Activated CD8-positive, alpha-beta memory T cell treated with anti-CD3 and anti-CD28 coated beads, Interleukin-2, amount 50 U/mL, for 24 hours (primary cell): Measurements from ENCODE around the gene DNAJC21.
"Not testable (repeated sequence)": the region's sequence is repeated elsewhere in the genome, so short reads cannot be mapped to it uniquely, and the experiment has no call there.

Experiments
- DNase-seq: peaks from one replicate; pipeline ENCODE4 v3.0.0-alpha.2; 2020; ENCODE audit errors: extremely low read depth

The DNAJC21 gene

DNA sequence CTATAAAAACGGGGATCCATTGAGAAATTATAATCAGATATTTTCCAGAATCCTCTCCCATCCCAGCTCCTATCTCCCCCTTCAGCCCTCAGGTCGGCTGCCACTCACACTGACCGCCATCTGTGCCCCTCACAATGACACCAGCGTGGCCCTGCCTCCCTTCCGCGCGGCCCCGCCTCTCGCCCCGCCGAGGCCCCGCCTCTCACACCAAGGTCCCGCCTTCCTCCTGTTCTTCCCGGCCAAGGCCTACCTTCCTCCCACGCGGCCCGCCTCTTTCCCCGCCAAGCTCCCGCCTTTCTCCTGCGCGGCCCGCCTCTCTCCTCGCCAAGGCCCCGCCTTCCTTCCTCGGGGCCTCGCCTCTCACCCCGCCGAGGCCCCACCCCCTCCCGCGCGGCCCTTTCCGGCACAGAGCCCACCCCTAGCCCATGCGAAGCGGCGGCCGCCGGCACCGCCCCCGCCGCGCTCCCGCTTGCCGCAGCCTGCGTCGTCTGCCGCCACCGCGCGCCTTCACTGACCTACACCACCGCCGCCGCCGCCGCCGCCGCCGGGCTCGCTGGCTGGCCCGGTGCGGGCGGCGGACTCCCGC is at the start of gene DNAJC21:
TSS of gene DNAJC21 (plus strand) at position 426 of the 586 bp plus-strand sequence. CDS start 261 bp downstream, outside the sequence.
- DNase-seq: peak; percentile 92

DNA sequence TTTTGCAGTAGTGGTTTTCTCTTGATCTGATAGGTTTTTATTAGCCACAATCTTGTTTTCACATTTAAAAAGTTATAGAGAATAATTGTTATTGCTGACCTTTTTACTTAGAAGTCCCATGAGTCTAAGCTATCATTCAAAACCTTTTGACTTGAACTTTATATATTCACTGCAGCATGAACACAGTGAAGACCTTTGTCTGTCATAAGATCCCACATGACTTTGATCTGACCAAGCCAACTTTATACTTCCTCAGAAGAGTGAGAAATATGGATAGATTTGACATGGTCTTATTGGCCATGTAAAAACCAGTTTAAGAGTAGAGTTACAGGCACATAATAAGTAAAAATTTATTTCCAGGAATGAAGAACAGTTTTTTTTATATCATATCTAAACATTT is 48.1 kb upstream of the DNAJC21 start:
- no peak for DNase-seq

DNA sequence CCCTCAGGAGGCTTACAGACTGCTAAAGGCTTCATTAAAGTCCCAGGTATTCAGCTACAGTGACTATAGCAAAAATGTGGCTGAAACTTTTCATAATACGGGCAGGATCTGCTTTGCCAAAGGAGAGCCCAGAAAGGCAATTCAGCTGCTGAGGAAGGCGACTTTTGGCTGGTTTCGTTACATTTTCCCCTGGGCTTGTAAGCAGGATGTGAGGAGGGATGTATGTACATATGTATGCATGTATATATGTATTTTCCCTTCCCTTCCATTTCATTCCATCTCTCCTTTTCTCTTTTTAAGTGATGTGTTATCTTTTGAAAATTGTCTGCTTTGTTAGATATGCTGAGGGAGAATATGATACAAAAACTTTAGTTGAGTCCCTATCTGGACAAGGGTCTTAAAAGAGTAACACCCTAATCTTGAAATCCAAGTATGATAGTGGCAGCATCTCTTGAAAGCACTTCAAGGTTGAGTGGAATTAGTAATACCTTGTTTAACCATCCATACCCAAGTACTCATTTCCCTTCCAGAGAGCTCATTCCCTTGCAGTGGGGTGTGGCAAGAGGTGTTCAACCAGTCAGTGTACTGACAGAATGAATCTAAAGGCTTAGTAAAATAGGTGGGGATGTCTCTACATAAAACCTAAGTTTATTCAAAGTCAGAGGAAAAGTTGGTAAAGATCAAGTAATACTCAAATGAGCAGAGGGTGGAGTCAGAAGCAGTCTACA is 42.8 kb upstream of the DNAJC21 start:
- no peak for DNase-seq

DNA sequence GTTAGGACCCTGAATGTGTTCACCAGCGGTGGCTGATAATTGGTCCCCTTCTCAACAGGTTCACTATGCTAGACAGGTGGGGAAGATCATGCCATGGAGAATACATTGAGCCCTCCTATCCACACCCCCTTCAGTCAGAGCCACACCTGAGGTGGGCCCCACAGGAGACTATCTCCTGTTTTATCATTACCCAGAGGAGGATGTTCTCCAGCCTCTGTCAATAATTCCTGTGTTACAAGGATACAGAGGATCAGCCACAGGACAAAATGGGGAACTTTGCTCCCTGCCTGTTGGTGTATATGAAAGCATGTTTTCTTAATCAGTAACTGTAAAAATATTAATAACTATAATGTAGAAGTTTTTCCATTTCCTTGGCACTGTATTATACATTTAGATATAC is 40.0 kb upstream of the DNAJC21 start:
- no peak for DNase-seq

DNA sequence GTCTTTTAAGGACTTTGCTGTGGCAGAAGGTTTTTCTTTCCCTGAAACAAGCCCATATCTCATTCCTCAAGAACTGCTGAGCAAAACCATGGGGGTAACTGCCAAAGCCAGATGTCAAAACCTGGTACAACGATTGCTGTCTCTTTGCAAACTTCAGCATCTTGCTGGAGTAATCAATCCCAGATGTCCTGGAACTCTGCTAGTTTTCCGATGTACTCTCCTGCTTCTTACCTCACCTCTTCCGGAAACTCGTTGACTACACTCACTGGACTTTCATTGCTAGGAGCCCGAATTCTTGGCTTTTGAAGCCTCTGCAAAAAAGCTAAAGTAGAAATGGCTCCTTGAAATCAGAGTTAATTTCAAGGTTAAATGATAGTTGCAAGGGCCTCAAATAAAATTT is 37.4 kb upstream of the DNAJC21 start:
- DNase-seq: no peak

DNA sequence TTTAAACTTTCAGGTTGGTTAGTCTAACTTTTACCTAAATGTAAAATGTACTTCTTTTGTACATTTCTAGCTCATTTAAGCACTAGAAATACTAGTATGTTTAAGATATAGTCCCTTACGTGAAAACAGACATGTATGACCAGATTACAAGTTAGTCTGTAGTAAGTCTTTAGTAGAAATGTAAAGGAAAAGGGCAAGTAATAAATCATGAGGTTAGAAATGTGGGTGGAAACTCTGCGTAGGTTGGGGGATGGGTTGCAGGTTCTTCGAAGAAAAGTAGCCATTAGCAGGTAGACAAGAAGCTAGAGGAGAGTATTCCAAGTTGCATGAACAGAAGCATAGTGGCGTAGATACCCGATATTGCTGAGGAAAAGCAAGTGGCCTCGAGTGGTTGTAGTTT is 36.9 kb upstream of the DNAJC21 start:
- no peak for DNase-seq

DNA sequence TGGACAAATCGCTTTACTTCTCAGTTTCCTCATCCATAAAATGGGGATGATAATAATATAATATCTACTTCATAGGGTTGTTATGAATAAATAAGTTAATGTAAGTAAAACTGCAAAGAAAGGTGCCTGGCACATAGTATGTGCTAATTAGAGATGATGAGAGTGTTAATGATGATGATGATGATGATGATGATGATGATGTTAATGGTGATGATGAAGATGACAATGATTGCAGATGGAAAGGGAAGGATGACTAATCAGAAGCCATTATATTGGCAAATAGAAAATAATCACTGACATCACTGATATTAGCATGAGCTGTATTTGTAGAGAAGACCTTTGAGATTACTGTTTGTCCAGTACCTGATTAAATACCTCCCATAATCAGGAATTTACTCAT is 34.6 kb upstream of the DNAJC21 start:
- DNase-seq: no peak

DNA sequence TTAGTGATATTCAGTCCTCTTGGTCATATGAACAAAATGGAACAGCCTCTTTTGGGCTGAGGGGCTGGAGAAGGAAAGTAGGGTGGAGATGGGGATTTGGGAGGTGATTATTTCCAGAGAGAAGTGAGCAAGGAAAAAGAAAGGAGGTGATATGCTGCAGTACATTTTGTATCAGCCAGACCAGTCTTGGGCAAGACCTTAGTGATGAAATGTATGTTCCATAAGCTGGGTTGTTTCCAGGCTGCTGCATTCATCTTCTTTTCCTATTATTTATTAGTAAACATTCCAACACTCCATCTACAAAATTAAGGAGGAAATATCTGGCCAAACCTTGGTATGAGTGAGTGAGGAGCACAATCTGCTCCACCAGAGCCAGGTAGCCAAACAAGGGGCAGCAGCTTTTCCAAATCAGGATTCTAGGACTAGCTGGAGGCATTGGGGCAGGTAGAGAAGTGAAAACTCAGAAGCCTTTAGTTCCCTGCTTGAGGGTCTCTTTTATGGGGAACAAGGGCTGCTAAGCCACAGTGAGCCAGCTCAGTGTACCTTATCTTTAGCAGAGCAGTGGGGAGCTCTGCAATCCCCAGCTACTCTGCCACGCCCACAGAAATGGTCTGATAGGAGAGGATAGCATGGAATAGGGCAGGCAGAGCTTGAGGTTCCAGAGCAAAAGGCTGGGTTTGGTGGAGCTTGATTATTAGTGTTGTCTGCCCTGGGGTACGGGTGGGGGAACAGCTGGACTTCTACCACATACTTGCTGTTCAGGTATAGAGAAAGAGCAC is 33.5 kb upstream of the DNAJC21 start:
- DNase-seq: no peak

DNA sequence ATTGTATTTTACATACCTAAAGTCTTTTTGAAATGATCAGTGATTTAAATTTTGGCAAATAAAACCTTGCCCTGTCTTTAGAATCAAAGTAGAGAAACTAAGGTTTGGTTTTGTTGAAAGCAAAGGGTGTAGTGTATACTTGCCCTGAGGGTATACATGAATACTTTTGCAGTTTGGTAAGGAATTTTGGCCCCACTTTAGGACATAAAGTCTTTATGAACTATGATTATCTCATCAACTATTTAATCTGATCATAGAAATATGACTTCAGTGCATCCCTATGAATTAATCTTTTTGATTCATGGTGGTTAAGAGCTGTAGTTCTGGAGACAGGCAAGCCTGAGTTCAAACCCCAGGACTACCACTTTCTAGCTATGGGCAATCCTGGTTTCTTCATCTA is 31.7 kb upstream of the DNAJC21 start:
- DNase-seq: no peak

DNA sequence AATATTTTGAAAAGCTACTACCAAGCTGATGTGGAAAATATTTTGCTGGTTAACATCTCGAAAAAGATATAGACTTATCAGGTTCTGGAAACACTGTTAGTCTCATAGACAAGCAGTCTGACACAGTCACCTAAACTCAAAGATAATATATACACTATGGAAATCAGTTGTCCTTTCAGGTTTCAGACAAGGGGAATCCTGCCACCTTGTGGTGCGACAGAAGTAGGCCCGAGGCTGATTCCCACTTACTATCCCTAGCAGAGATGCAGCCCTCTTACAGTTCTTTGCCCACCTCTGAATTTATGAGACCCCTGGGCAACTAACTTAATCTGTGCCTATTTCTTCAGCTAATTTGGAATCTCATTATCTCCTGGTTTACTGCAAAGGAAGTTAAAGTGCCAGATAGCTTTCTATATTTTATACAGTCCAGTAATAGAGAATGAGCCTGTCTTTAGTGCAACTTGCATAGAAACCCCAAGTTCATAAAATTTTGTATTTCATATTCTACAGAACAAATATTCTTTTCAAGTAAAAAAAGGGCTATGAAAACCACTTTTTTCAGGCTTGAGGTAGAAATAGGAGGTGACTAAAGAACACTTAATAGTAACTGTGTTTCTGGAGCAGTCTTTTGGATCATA is 31.0 kb upstream of the DNAJC21 start:
- peak; percentile 18 for DNase-seq

DNA sequence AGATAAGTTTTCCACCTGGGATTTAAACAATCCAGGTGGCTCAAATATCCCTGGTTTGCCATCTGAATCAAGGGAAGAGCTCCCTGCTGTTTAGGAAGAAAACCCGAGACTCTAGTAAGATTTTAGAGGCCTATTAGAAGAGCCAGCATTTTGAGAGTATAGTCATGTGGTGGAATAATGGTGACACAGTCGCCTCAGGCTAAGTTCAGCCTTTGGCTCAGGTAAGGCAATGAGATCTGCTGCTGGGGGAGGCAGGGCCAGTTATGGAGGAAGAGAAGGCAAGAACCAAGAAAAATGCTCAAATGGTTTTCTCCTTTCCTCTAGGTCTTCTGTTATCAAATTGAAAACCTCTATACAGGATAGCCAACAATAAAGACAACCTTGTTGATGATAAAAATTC is 30.3 kb upstream of the DNAJC21 start:
- no peak for DNase-seq

DNA sequence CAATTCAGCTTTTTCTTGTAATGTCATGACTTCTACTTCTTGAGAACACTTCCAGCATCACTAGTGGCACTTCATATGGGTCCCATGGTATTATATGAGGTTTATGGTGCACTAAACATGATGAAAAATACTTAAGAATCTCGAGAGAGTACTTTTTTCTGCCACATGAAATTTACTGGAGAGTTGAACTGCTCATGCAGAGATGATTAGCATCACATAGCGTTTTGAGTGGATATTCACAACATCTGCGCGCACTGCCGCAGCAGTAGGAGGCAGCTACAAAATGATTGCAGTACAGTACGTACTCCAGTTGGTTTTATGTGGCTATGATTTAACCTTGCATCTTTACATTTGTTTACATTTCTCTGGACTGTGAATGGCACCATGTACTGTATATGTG is 28.7 kb upstream of the DNAJC21 start:
- no peak for DNase-seq

DNA sequence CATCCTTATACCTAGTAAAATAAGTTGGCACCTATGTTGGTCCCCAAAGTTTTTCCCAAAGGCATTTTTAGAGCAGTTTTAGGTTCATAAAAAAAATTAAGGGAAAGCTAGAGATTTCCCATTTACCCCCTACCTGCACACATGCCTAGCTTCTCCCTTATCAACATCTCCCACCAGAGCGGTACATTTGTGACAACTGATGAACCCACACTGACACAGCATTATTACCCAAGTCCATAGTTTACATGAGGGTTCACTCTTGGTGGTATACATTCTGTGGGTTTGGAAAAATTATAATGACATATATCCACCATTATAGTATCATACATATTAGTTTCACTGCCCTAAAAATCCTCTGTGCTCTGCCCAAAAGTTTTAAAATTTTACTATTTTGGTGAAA is 26.1 kb upstream of the DNAJC21 start:
- no peak for DNase-seq

DNA sequence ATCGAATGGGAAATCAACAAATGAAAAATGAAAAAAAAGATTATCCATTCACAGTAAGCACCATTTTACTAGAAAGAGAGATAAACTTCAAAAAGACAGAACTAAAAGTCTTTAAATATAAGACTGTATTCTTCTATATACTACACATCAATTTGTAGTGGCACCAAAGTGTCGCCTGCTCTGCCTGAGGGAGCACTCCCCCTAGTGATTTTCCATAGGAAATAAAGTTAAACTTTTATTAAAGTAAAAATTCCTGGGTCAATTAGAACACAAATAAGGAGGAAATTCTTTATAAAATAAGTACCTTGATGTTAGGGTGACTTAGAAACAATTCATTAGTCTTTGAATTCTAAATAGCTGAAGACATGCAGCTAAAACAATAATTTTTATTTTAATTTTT is 23.8 kb upstream of the DNAJC21 start:
- no peak for DNase-seq

DNA sequence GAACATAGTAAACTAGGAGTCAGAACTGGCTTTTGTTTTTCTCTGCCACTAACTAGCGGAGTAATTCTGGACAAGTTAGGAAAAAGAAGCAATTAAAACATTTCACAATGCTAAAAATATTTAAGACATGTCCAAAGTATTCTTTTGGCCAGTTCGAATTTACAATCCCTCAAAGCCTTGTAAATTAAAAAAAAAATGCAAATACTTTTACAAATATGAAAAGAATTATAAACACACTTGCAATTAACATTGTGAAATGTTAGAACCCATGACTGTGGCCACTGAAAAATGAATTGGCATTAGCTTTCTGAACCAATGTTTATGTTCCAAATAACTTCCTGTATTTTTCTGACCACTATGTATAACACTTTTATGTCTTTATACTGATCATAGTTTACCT is 16.3 kb upstream of the DNAJC21 start:
- no peak for DNase-seq

DNA sequence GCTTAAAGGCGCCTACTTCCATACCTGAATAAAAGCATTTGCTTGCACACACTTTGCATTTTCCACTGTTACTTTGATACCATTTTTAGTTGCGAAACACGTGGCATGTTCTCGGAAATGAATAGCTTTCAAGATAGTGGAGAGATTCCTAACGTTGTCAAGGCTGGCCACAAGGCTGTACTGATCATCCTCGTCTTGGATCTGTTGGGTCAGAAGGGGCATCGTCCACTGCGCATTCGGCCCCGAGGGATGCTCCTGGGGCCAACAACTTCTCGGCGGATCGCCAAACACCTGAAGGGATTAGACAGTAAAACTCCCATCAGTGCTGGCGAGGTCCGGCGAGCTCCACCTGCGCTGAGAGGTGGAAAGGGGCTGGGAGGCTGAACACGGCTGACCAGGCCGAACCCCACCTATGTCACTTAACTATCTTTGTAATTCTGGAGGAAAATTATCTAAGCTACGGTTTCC is 14.7 kb upstream of the DNAJC21 start:
- DNase-seq: no peak

DNA sequence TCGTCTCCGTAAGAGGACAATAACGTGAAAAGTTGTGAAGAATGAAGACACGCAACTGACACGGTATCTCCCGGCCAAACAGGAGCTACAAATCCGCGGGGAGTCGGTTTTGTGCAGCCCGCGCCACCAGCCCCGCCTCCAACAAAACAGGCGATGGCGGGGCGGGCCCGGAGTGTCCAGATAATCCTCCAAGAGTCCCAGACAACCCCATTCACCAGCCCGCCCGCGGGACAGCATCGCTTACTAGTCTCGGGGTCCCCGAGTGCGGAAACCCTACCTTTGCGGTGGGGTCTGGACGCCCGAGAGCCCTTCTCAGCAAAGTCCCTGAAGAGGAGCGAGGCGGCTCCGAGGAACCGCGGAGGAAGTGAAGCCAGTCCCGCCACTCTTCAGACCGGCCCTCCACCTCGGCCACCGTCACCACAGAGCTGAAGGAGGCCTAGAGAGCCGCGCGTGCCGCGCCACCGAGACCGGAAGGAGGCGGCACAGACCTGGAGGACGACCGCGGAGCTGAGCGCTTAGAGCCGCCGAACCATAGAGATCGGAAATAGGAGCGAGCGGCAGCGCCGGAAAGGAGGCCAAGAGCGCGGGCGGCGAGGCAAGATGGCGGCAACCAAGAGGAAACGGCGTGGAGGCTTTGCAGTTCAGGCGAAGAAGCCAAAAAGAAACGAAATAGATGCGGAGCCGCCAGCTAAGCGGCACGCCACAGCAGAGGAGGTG is 14.1 kb upstream of the DNAJC21 start, which contains the start of the genes BRIX1 and RAD1:
TSS of gene BRIX1 (plus strand) at position 573 of the 717 bp plus-strand sequence. CDS start at position 601, 28 bp downstream.
TSS of gene RAD1 (minus strand) at position 366 of the 717 bp plus-strand sequence. CDS start 612 bp downstream, outside the sequence.
- DNase-seq: peak; percentile 89

DNA sequence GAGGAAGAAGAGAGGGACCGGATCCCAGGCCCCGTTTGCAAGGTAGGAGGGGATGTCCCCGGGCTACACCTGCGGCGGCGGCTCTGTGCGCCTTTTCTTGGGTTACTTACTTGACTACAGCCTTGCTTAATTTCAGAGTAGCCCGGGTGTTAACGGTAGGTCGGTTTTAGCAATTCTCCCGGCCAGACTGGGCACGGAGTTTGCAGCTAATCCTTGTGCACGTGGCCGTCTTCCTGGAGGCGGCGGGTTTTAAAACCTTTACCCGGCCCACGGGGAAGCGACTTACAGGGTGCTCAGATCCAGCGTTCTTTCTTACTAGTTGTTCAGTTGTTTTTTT is 13.5 kb upstream of the DNAJC21 start:
- no peak for DNase-seq

DNA sequence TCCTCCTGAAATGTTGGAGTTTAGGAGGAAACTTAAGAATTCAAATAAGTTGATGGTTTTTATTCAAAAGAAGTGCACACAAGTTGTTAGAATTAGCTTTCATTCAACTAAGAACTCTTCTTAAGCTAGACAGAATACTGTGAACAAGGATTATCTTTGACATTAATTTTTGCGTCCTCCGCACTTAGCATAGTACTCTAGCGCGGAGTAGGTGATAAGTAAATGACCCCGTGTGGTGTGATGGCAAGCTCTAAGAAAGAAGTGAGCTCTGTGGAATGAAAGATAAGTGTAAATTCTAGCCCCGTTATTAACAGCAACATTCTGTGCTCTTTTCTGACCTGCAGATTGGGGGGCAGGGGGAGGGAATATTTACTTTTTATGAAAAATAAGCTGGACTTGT is 12.8 kb upstream of the DNAJC21 start:
- no peak for DNase-seq

DNA sequence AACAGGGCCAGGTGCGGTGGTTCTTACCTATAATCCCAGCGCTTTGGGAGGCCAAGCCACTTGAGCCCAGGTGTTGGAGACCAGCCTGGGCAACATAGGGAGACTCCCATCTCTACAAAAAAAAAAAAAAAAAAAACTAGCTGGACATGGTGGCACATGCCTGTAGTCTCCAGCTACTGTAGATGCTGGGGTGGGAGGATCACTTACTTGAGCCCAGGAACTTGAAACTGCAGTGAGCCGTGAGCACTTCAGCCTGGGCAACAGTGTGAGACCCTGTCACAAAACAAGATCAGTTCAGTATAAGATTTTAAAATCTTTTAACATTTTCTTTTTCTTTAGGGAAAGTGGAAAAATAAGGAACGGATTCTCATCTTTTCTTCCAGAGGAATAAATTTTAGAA is 11.3 kb upstream of the DNAJC21 start:
- DNase-seq: no peak

DNA sequence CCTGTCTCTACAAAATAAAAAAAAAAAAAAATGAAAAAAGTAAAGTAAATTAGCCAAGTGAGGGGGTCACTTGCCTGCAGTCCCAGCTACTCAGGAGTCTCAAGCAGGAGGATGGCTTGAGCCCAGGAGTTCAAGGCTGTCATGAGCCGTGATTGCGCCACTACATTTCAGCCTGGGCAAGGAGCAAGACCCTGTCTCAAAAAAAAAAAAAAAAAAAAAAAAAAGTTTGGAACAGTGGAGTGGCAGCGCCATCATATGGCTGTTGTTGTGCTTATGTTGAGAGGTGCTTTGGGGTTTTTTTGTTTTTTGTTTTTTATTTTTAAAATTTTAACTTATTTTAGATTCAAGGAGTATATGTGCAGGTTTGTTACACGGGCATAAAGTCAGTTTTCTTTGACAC is 10.3 kb upstream of the DNAJC21 start:
- no peak for DNase-seq

DNA sequence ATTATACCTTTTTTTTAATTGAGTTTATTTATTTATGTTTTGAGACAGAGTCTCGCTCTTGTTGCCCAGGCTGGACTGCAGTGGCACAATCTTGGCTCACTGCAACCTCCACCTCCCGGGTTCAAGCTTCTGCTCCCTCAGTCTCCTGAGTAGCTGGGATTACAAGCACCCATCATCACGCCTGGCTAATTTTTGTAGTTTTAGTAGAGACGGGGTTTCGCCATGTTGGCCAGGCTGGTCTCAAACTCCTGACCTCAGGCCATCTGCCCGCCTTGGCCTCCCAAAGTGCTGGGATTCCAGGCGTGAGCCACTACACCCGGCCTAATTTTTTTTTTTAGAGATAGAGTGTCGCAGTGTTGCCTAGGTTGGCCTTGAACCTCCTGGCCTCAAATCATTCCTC is 6.1 kb upstream of the DNAJC21 start:
- not testable (repeated sequence) for DNase-seq
